Ovary (tissue), 9 donors: ENCODE results near the gene COL15A1. TPM values are rescaled to one million over a fixed set of nuclear protein-coding genes. Genes with fewer than 3 reads are reported as not detected.

Experiments used
- DNase-seq, 5 donors: peaks; one replicate each; pipeline ENCODE4 v3.0.0-alpha.2; 2019 to 2020
- H3K27ac ChIP-seq, 2 donors: fragments of 200-600 bp; one replicate each; pipeline versions ENCODE4 v1.5.1 to v1.8.0; 2019 to 2022
- H3K27me3 ChIP-seq: fragments of 200-600 bp; one replicate; pipeline ENCODE4 v1.8.0; 2022
- H3K36me3 ChIP-seq: fragments of 200-600 bp; sonication (generic); one replicate; pipeline ENCODE4 v1.5.1; 2019
- H3K4me1 ChIP-seq: one replicate; pipeline ENCODE4 v1.8.1; 2013; ENCODE audit warnings: mild to moderate bottlenecking, moderate library complexity; ENCODE audit not compliant: insufficient read depth
- H3K4me3 ChIP-seq: fragments of 200-600 bp; sonication (generic); one replicate; pipeline ENCODE4 v1.5.1; 2017
- H3K9me3 ChIP-seq, 2 donors: fragments of 200-600 bp in 1 of 2; sonication (generic) in 1 of 2; one replicate each; pipeline versions ENCODE4 v1.5.1 to v1.8.1; 2013 to 2019; ENCODE audit warnings: mild to moderate bottlenecking in 1 of 2, moderate library complexity in 1 of 2
- EP300 ChIP-seq: sonication (generic); formaldehyde crosslinking; IDR thresholded peaks from one replicate; pipeline ENCODE4 v1.6.1; 2017; ENCODE audit warnings: antibody characterized with exemption
- POLR2A ChIP-seq: fragments of 450-650 bp; IDR thresholded peaks from one replicate; pipeline ENCODE4 v1.6.1; 2017; ENCODE audit warnings: antibody characterized with exemption, mild to moderate bottlenecking, moderate library complexity
- WGBS, 3 donors: extraction: QIAGEN DNeasy Blood & Tissue Kit in 1 of 3; methylation state at CpG; one replicate each; pipeline versions ENCODE4 v1.1.5 to v1.1.7; 2013 to 2017; 5-methylcytosine and 5-hydroxymethylcytosine counted together
- intact Hi-C, 4 donors: fragments of 100-400 bp; cut with DNase I; formaldehyde crosslinking; loops; one replicate each; pipeline versions ENCODE4 v1.11.0 to v1.15.1; 2022 to 2023
- polyA plus RNA-seq, 2 donors: library from polyadenylated mRNA; stranded (reverse); fragments of 200-250 nt in 1 of 2; fragments of 350-450 nt in 1 of 2; fragmentation: Illumina TruSeq in 1 of 2; extraction: RNeasy Lipid Tissue Mini Kit (QIAGEN cat#74804) in 1 of 2; gene quantifications; one replicate each; pipeline ENCODE4 v1.2.3, GENCODE V29; 2013 to 2014
- total RNA-seq, 7 donors: library from RNA; depleted of rRNA in 2 of 7; stranded (reverse); fragments of >200 nt in 2 of 7; fragmentation: NEBNext Ultra II Directional in 3 of 7; extraction: Animal tissue kit (Norgen Biotek cat#: 25700) in 3 of 7; gene quantifications; one replicate each; pipeline versions ENCODE4 v1.1.0 to v1.2.4, GENCODE V29; 2016 to 2023
- TF ChIP-seq, protein P1 (sequence below), 3 donors: fragments of 450-650 bp in 2 of 3; fragments of 200-600 bp in 1 of 3; IDR thresholded peaks; one replicate each; pipeline versions ENCODE4 v1.5.1 to v1.8.0; 2016 to 2022; ENCODE audit warnings: antibody characterized with exemption in 3 of 3, mild to moderate bottlenecking in 1 of 3
- donor health status: DM: no; HTN: no; CAD: no; lungs with moderate emphysema.
- donor health status: DM: no; HTN: no; CAD: no.
- donor health status: Bipolar disorder and iron deficiency.
- donor health status: DM: yes; HTN: yes; CAD: no.
- donor health status: DM: no; HTN: no; CAD: no.
- donor health status: DM: yes; HTN: yes; CAD: no.

Gene COL15A1
- total and polyA plus RNA-seq, 9 donors, result 12.8 to 195 (median 48.6) TPM

DNA sequence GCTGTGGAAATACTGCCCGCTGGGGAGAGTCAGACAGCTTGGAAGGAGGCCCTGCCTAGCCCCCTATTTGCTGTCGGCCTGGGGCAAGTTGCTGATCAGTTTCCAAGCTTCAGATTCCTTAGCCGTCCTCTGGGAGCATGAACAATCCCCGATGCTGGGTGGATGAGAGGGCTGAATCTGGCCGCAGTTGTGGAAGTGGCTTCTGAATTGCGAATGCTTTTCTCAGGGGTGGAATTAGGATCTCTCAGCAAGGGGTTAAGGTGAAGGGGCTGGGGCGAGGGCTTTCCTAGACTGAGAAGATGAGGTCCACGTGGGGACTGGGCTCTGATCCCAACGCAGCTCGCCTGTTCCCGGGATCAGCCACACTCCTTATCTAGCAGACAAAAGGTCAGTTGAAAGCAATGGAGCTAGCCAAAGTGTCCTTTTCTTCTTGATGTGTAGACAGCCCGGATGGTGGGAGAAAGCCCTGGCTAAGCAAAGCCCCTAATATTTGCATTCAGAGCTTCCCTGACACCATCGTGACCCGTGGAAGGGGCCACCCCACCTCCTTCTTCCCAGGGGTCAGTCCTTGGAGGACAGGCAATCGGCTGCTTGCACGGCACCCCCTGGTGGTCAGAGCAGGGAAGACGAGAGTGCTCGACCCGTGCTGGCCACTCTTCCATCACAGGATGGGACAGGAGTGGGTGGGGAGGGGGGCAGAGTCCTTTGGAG, 54.9 kb downstream of the COL15A1 start:
- intact Hi-C loops, result loop anchor here in 2 of 4 donors (5.0 kb wide), 2 partner anchors 136 to 144 kb away; no protein-coding TSS in a partner anchor
- H3K27me3 ChIP-seq, result no peaks in the 10 kb centered on the region
- H3K4me1 ChIP-seq, result peaks cover 17% of the 10 kb centered on the region
- no peaks in the 10 kb centered on the region for H3K9me3 ChIP-seq
- TF ChIP-seq, protein P1, sequence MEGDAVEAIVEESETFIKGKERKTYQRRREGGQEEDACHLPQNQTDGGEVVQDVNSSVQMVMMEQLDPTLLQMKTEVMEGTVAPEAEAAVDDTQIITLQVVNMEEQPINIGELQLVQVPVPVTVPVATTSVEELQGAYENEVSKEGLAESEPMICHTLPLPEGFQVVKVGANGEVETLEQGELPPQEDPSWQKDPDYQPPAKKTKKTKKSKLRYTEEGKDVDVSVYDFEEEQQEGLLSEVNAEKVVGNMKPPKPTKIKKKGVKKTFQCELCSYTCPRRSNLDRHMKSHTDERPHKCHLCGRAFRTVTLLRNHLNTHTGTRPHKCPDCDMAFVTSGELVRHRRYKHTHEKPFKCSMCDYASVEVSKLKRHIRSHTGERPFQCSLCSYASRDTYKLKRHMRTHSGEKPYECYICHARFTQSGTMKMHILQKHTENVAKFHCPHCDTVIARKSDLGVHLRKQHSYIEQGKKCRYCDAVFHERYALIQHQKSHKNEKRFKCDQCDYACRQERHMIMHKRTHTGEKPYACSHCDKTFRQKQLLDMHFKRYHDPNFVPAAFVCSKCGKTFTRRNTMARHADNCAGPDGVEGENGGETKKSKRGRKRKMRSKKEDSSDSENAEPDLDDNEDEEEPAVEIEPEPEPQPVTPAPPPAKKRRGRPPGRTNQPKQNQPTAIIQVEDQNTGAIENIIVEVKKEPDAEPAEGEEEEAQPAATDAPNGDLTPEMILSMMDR (IDR thresholded peaks at IDR 0.05), result peak; percentile 58 to 88 (median 82)
- TF ChIP-seq POLR2A, result no peak
- TF ChIP-seq EP300, result no peak
- peak; percentile 75 to 88 (median 85) for DNase-seq
- no peaks in the 10 kb centered on the region for H3K36me3 ChIP-seq
- peak overlapping the region in 1 of 2 donors; percentile 26 for H3K27ac ChIP-seq
- WGBS, 3 donors, result 4 to 5% (median 4%) methylated on average over 19 of the region's 19 CpGs
- no peak overlapping the region for H3K4me3 ChIP-seq

DNA sequence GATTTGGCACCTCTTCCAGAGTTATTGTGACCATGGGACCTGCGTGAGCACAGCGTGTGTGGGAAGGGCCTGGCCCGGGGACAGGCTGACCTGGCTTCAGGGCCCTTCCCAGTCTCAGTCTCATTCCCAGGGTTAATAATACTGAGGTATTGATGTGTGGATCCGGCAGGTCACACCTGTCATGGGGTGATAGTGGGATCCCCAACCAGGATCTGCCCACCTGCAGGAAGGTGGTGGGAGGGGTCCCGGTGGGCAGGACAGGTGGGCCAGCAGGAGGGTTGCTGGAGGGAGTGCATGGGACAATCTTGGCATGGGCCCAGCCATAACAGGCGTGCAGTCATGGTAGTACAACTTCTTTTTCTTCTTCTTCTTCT, 55.4 kb downstream of the COL15A1 start:
- peak in 4 of 5 donors; percentile 29 to 56 (median 50) for DNase-seq
- Histone ChIP-seq H3K4me1 (peaks cover 17% of the 10 kb centered on the region), H3K4me3 (no peak overlapping the region), H3K27ac (no peak overlapping the region), H3K9me3 (no peaks in the 10 kb centered on the region), H3K27me3 (no peaks in the 10 kb centered on the region), H3K36me3 (no peaks in the 10 kb centered on the region)
- WGBS, 3 donors, result 30 to 39% (median 30%) methylated on average over 6 of the region's 6 CpGs
- TF ChIP-seq, protein P1 (IDR thresholded peaks at IDR 0.05), result peak in 1 of 3 donors; percentile 4
- no peak for TF ChIP-seq EP300
- TF ChIP-seq POLR2A, result no peak
- intact Hi-C loops, result loop anchor here in 2 of 4 donors (5.0 kb wide), 2 partner anchors 137 to 143 kb away; no protein-coding TSS in a partner anchor

DNA sequence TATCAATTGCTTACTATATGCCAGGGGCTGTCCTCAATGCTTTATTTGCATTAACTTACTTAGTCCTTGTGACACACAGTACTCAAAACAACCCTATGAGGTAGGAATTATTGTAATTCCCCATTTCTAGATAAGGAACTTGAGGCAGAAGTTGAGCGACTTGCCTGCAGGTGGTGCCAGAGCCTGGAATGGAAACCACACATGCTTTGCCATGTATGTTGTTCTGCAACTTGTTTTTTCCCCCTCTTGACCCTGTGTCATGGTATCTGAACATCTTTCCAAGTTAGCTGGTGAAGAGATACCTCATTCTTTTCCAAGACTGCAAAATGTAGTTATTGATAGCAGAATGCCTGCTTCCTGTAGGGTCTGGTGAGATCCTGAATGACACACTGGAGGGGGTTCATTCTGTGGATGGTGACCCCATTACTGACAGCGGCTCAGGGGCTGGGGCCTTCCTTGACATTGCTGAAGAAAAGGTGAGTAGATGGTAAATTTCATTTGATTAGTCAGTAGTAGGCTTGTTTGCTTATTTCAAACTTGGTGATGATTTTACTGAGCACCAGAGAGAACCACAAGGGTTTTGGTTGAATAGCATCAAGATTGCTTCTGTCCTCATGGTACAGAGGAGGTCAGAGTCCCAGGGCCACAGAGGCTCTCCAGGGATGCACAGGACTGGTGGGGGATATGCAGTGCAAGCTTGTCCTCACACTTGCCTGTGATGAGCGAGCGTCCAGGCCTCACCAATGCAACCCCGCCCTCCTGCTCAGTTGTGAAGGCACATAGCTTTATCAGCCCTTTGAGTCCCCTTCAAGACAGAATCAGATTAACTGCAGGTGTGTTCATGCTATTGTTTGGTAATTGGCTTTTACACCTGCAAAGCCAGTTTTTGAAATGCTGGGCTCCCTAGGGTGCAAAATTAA, 57.0 kb downstream of the COL15A1 start:
- Histone ChIP-seq H3K27me3 (no peaks in the 10 kb centered on the region), H3K4me1 (peaks cover 13% of the 10 kb centered on the region), H3K27ac (no peak overlapping the region), H3K36me3 (no peaks in the 10 kb centered on the region), H3K9me3 (no peaks in the 10 kb centered on the region), H3K4me3 (no peak overlapping the region)
- peak in 1 of 5 donors; percentile 10 for DNase-seq
- TF ChIP-seq, protein P1 (IDR thresholded peaks at IDR 0.05), result no peak
- no peak for TF ChIP-seq EP300
- TF ChIP-seq POLR2A, result no peak
- 82 to 88% (median 85%) methylated on average over 5 of the region's 5 CpGs for WGBS, 3 donors
- intact Hi-C loops, result loop anchor here in 1 of 4 donors (5.0 kb wide), 1 partner anchor 143 kb away; no protein-coding TSS in a partner anchor

DNA sequence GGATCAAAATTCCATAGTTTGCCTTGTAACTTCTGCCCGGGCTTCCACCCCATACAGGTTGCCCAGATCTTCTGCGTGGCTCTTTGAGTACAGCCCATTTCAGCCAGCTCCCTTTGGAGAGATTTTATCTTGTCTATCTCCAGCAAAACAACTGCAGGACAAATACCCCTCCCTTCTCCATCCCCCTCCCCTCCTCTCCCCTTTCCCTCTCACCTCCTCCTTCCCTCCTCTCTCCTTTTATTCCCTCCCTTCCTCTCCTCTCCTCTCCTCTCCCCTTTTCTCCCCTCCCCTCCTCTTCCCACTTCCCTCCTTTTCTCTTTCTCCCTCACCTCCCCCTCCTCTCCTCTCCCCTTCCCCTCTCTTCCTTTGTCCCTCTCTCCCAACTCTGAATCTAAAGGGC, 58.2 kb downstream of the COL15A1 start:
- no peak overlapping the region for H3K27ac ChIP-seq
- H3K27me3 ChIP-seq, result no peaks in the 10 kb centered on the region
- no peak overlapping the region for H3K4me3 ChIP-seq
- WGBS, 3 donors, result 93 to 96% (median 95%) methylated on average over 2 of the region's 2 CpGs
- no peak for DNase-seq
- intact Hi-C loops, result loop anchor here in 1 of 4 donors (5.0 kb wide), 1 partner anchor 145 kb away; no protein-coding TSS in a partner anchor
- no peaks in the 10 kb centered on the region for H3K9me3 ChIP-seq
- TF ChIP-seq POLR2A, result no peak
- TF ChIP-seq, protein P1 (IDR thresholded peaks at IDR 0.05), result no peak
- TF ChIP-seq EP300, result no peak
- no peaks in the 10 kb centered on the region for H3K36me3 ChIP-seq
- H3K4me1 ChIP-seq, result peaks cover 13% of the 10 kb centered on the region
